ENCODE results near the gene ARHGEF9. TPM values are rescaled to one million over a fixed set of nuclear protein-coding genes. Genes with fewer than 3 reads are reported as not detected.

The ARHGEF9 gene
- total and polyA plus RNA-seq, 10 donors: 8.3 to 29.8 (median 16.6) TPM

- intact Hi-C loops (cut with DNase I; ENCODE audit: low total_unique reads): no loop called here
- 48 to 61% (median 56%) methylated on average over 2 of the region's 2 CpGs for WGBS, 5 donors
Measured at GRCh38 chrX:63743596-63743995, 41.4 kb downstream of the ARHGEF9 start.

DNA sequence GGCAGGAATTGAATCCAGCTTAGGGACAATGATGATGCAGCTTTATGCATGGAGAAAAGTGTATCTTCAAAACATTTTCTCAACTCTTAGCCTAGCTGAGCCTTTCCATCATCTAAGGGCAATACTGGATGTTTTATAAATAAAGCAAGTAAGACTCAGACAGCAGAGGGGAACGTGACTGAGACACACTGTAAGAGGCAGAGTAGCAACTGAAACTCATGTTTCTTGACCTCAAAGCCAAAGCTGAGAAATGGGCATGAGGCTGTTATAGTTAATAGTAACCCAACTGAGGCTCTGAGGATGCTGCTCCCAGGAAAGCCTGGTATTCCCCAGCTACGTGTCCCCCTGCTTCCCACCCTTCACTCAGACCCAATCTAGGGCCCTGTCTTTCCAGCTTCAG is 44.6 kb downstream of the ARHGEF9 start:
- TF ChIP-seq POLR2AphosphoS5 (IDR thresholded peaks at IDR 0.05): no peak
- TF ChIP-seq, protein P1, sequence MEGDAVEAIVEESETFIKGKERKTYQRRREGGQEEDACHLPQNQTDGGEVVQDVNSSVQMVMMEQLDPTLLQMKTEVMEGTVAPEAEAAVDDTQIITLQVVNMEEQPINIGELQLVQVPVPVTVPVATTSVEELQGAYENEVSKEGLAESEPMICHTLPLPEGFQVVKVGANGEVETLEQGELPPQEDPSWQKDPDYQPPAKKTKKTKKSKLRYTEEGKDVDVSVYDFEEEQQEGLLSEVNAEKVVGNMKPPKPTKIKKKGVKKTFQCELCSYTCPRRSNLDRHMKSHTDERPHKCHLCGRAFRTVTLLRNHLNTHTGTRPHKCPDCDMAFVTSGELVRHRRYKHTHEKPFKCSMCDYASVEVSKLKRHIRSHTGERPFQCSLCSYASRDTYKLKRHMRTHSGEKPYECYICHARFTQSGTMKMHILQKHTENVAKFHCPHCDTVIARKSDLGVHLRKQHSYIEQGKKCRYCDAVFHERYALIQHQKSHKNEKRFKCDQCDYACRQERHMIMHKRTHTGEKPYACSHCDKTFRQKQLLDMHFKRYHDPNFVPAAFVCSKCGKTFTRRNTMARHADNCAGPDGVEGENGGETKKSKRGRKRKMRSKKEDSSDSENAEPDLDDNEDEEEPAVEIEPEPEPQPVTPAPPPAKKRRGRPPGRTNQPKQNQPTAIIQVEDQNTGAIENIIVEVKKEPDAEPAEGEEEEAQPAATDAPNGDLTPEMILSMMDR (IDR thresholded peaks at IDR 0.05 in 8 of 11, conservative IDR thresholded peaks at IDR 0.05 in 3 of 11): no peak
- no peak for DNase-seq
- H3K27me3 ChIP-seq (replicated peaks in 1 of 7): no peaks in the 10 kb centered on the region
- H3K4me3 ChIP-seq: no peak overlapping the region
- H3K36me3 ChIP-seq: no peaks in the 10 kb centered on the region
- no peaks in the 10 kb centered on the region for H3K9me3 ChIP-seq
- intact Hi-C loops (cut with DNase I; ENCODE audit: low total_unique reads): no loop called here
- no peak overlapping the region for H3K27ac ChIP-seq
- H3K4me1 ChIP-seq: peaks cover 0 to 12% (median 0%) of the 10 kb centered on the region in 6 donors
- 57 to 82% (median 71%) methylated on average over 2 of the region's 2 CpGs for WGBS, 5 donors

More at GRCh38 chrX:63743596-63743995, 41.4 kb downstream of the ARHGEF9 start:
- Histone ChIP-seq H3K4me3 (no peak overlapping the region), H3K27ac (no peak overlapping the region), H3K9me3 (no peaks in the 10 kb centered on the region), H3K27me3 (replicated peaks in 1 of 7) (no peaks in the 10 kb centered on the region), H3K4me1 (peaks cover 0 to 25% (median 0%) of the 10 kb centered on the region in 6 donors), H3K36me3 (no peaks in the 10 kb centered on the region)
- TF ChIP-seq, protein P1 (IDR thresholded peaks at IDR 0.05 in 8 of 11, conservative IDR thresholded peaks at IDR 0.05 in 3 of 11): no peak
- no peak for TF ChIP-seq POLR2AphosphoS5 (IDR thresholded peaks at IDR 0.05)
- TF ChIP-seq POLR2A (IDR thresholded peaks at IDR 0.05): no peak
- no peak for DNase-seq

DNA sequence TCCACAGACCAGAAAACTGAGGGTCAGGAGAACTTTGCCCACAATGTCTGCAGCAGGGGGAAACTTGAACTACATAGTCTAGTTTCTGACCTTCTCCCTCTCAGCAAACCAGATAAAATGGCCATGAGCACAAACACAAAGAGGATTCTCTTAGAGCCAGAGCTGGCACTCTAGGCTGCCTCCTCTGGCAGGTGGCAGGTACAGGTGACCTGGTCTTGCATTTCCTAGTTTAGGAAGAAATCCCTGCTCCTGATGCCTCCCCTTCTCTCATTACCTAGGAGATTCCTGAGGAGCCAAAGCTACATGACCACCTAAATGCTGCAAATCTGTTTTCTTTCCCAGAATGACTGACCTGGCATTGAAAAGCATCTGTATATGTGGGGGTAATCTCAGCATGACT is 45.1 kb downstream of the ARHGEF9 start:
- Histone ChIP-seq H3K4me1 (peaks cover 0 to 12% (median 0%) of the 10 kb centered on the region in 6 donors), H3K9me3 (no peaks in the 10 kb centered on the region), H3K27me3 (replicated peaks in 1 of 7) (no peaks in the 10 kb centered on the region), H3K4me3 (no peak overlapping the region), H3K36me3 (no peaks in the 10 kb centered on the region), H3K27ac (no peak overlapping the region)
- TF ChIP-seq POLR2A (IDR thresholded peaks at IDR 0.05): no peak
- TF ChIP-seq, protein P1 (IDR thresholded peaks at IDR 0.05 in 8 of 11, conservative IDR thresholded peaks at IDR 0.05 in 3 of 11): no peak
- TF ChIP-seq POLR2AphosphoS5 (IDR thresholded peaks at IDR 0.05): no peak
- intact Hi-C loops (cut with DNase I; ENCODE audit: low total_unique reads): no loop called here
- DNase-seq: no peak

DNA sequence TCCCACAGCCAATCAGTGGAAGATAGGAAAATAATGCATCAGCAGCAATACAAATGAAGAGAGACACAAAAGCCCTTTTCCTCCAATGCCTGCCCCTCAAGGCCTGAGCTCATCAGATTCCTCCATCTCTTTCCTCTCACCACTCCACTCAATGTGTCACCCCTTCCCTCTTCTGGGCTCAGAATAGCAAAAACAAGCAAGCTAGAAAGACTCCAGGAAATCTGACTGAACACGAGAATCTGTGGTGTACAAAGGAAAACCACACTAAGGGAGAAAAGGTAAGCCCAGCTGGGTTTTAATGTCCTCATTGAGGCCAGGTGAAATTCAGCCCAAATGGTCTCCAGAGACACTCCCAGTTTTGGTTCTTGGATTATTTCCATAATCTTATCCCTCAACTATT is 46.3 kb downstream of the ARHGEF9 start:
- Histone ChIP-seq H3K27ac (no peak overlapping the region), H3K4me1 (peaks cover 0 to 4% (median 0%) of the 10 kb centered on the region in 6 donors), H3K9me3 (no peaks in the 10 kb centered on the region), H3K36me3 (no peaks in the 10 kb centered on the region), H3K4me3 (no peak overlapping the region), H3K27me3 (replicated peaks in 1 of 7) (no peaks in the 10 kb centered on the region)
- intact Hi-C loops (cut with DNase I; ENCODE audit: low total_unique reads): no loop called here
- 11 to 46% (median 30%) methylated on average over 1 of the region's 1 CpG for WGBS, 5 donors
- no peak for TF ChIP-seq POLR2AphosphoS5 (IDR thresholded peaks at IDR 0.05)
- no peak for TF ChIP-seq POLR2A (IDR thresholded peaks at IDR 0.05)
- TF ChIP-seq, protein P1 (IDR thresholded peaks at IDR 0.05 in 8 of 11, conservative IDR thresholded peaks at IDR 0.05 in 3 of 11): no peak
- DNase-seq: no peak
